DMS 273 (cell line): ENCODE results near the gene NECAB2.
A peak's percentile ranks its signal among the peaks of the same experiment; 100 is the strongest.

ENCODE experiments used
- DNase-seq: peaks from one replicate; lab custom pipeline; 2025; ENCODE audit not compliant: unreplicated experiment; lab: John Stamatoyannopoulos, UW

The NECAB2 gene

GRCh38 chr16:84016477-84016876, 48.4 kb downstream of the NECAB2 start:
- no peak for DNase-seq

- no peak for DNase-seq
Observed at GRCh38 chr16:84018710-84019109, 50.7 kb downstream of the NECAB2 start.

- no peak for DNase-seq
Observed at GRCh38 chr16:84020353-84020752, 52.3 kb downstream of the NECAB2 start.

- DNase-seq: no peak
Observed at GRCh38 chr16:84021488-84021887, 53.4 kb downstream of the NECAB2 start.

GRCh38 chr16:84022644-84023043, 54.6 kb downstream of the NECAB2 start:
- DNase-seq: no peak

- DNase-seq: no peak
Observed at GRCh38 chr16:84024854-84025253, 56.8 kb downstream of the NECAB2 start.

- no peak for DNase-seq
Observed at GRCh38 chr16:84026606-84027005, 58.6 kb downstream of the NECAB2 start.

- peak; percentile 74 for DNase-seq
Observed at GRCh38 chr16:84027625-84028024, 59.6 kb downstream of the NECAB2 start.

- peak; percentile 45 for DNase-seq
Observed at GRCh38 chr16:84029297-84030047, 61.4 kb downstream of the NECAB2 start.

- DNase-seq: no peak
Observed at GRCh38 chr16:84031556-84031955, 63.5 kb downstream of the NECAB2 start.

GRCh38 chr16:84032458-84033178, 64.6 kb downstream of the NECAB2 start:
- DNase-seq: no peak

- no peak for DNase-seq
Observed at GRCh38 chr16:84033251-84034195, 65.5 kb downstream of the NECAB2 start.

- DNase-seq: no peak
Observed at GRCh38 chr16:84034516-84034915, 66.5 kb downstream of the NECAB2 start.

GRCh38 chr16:84036131-84036530, 68.1 kb downstream of the NECAB2 start:
- DNase-seq: no peak

GRCh38 chr16:84036982-84037425, 69.0 kb downstream of the NECAB2 start:
- peak; percentile 58 for DNase-seq

GRCh38 chr16:84038469-84038868, 70.4 kb downstream of the NECAB2 start:
- no peak for DNase-seq

- no peak for DNase-seq
Observed at GRCh38 chr16:84039696-84040095, 71.7 kb downstream of the NECAB2 start.

GRCh38 chr16:84040226-84040822, 72.3 kb downstream of the NECAB2 start:
- no peak for DNase-seq

GRCh38 chr16:84040823-84041820, 73.1 kb downstream of the NECAB2 start:
- peak; percentile 83 for DNase-seq

- no peak for DNase-seq
Observed at GRCh38 chr16:84041881-84042280, 73.8 kb downstream of the NECAB2 start.
